ENCODE data around the gene TADA3. TPM values are rescaled to one million over a fixed set of nuclear protein-coding genes. Genes with fewer than 3 reads are reported as not detected.

TADA3 gene
- total and polyA plus RNA-seq, 2 donors (not counting 1 experiment from before 2014, with no cell fraction given) = 51.2 to 87.9 TPM

- H4K20me1 ChIP-seq (ENCODE audit: control insufficient read depth, extremely low read depth, insufficient read depth, low read length) = no peaks in the 10 kb centered on the region
- H3K36me3 ChIP-seq (ENCODE audit: control insufficient read depth, insufficient read depth, low read length) = no peaks in the 10 kb centered on the region
- peak overlapping the region in 2 of 4 experiments; percentile 78 to 82 for H3K4me3 ChIP-seq (replicated peaks in 1 of 4; ENCODE audit: control extremely low read depth in 1 of 4, insufficient read depth in 1 of 4, low read depth in 3 of 4, low read length in 4 of 4)
- no peaks in the 10 kb centered on the region for H3K9me3 ChIP-seq (ENCODE audit: control insufficient read depth, insufficient read depth, low read depth, low read length)
- peak overlapping the region; percentile 76 for H3K4me2 ChIP-seq (ENCODE audit: extremely low read depth, insufficient read depth, low read length)
- DNase-seq (ENCODE audit: low read depth in 2 of 2) = no peak
- H3K4me1 ChIP-seq (ENCODE audit: control insufficient read depth, extremely low read depth, insufficient read depth, low read length) = peaks cover 10% of the 10 kb centered on the region
- H3K9ac ChIP-seq (ENCODE audit: insufficient read depth, low read length) = no peak overlapping the region
- no peak overlapping the region for H2AFZ ChIP-seq (ENCODE audit: low read length)
- TF ChIP-seq CTCF (conservative IDR thresholded peaks at IDR 0.05 in 1 of 2, IDR thresholded peaks at IDR 0.05 in 1 of 2; ENCODE audit: low read depth in 1 of 2, low read length in 2 of 2) (no peak), EZH2 (IDR thresholded peaks at IDR 0.05; ENCODE audit: low read length, missing control alignments) (no peak)
- H3K79me2 ChIP-seq (ENCODE audit: control insufficient read depth, insufficient read depth, low read length) = peaks cover 8% of the 10 kb centered on the region
- H3K27me3 ChIP-seq (ENCODE audit: control insufficient read depth, insufficient read depth, low read length) = no peaks in the 10 kb centered on the region
- H3K27ac ChIP-seq (ENCODE audit: insufficient read depth, low read length) = peak overlapping the region; percentile 26
Observed at GRCh38 chr3:9768141-9768775, 24.0 kb downstream of the TADA3 start.

GRCh38 chr3:9767418-9767817 lies 24.9 kb downstream of the TADA3 start:
- DNase-seq (ENCODE audit: low read depth in 2 of 2) = no peak
- H3K79me2 ChIP-seq (ENCODE audit: control insufficient read depth, insufficient read depth, low read length) = peaks cover 8% of the 10 kb centered on the region
- no peak overlapping the region for H3K9ac ChIP-seq (ENCODE audit: insufficient read depth, low read length)
- no peak overlapping the region for H2AFZ ChIP-seq (ENCODE audit: low read length)
- no peaks in the 10 kb centered on the region for H3K27me3 ChIP-seq (ENCODE audit: control insufficient read depth, insufficient read depth, low read length)
- H3K4me1 ChIP-seq (ENCODE audit: control insufficient read depth, extremely low read depth, insufficient read depth, low read length) = peaks cover 10% of the 10 kb centered on the region
- peak overlapping the region in 1 of 4 experiments; percentile 11 for H3K4me3 ChIP-seq (replicated peaks in 1 of 4; ENCODE audit: control extremely low read depth in 1 of 4, insufficient read depth in 1 of 4, low read depth in 3 of 4, low read length in 4 of 4)
- no peaks in the 10 kb centered on the region for H4K20me1 ChIP-seq (ENCODE audit: control insufficient read depth, extremely low read depth, insufficient read depth, low read length)
- H3K9me3 ChIP-seq (ENCODE audit: control insufficient read depth, insufficient read depth, low read depth, low read length) = no peaks in the 10 kb centered on the region
- no peaks in the 10 kb centered on the region for H3K36me3 ChIP-seq (ENCODE audit: control insufficient read depth, insufficient read depth, low read length)
- H3K4me2 ChIP-seq (ENCODE audit: extremely low read depth, insufficient read depth, low read length) = no peak overlapping the region
- H3K27ac ChIP-seq (ENCODE audit: insufficient read depth, low read length) = no peak overlapping the region
- no peak for TF ChIP-seq EZH2 (IDR thresholded peaks at IDR 0.05; ENCODE audit: low read length, missing control alignments)
- no peak for TF ChIP-seq CTCF (conservative IDR thresholded peaks at IDR 0.05 in 1 of 2, IDR thresholded peaks at IDR 0.05 in 1 of 2; ENCODE audit: low read depth in 1 of 2, low read length in 2 of 2)

- Histone ChIP-seq H2AFZ (ENCODE audit: low read length) (no peak overlapping the region), H3K4me2 (ENCODE audit: extremely low read depth, insufficient read depth, low read length) (no peak overlapping the region), H3K4me1 (ENCODE audit: control insufficient read depth, extremely low read depth, insufficient read depth, low read length) (peaks cover 10% of the 10 kb centered on the region), H3K4me3 (replicated peaks in 1 of 4; ENCODE audit: control extremely low read depth in 1 of 4, insufficient read depth in 1 of 4, low read depth in 3 of 4, low read length in 4 of 4) (no peak overlapping the region), H3K27ac (ENCODE audit: insufficient read depth, low read length) (no peak overlapping the region), H3K9me3 (ENCODE audit: control insufficient read depth, insufficient read depth, low read depth, low read length) (no peaks in the 10 kb centered on the region), H3K9ac (ENCODE audit: insufficient read depth, low read length) (no peak overlapping the region), H3K79me2 (ENCODE audit: control insufficient read depth, insufficient read depth, low read length) (peaks cover 8% of the 10 kb centered on the region), H3K27me3 (ENCODE audit: control insufficient read depth, insufficient read depth, low read length) (no peaks in the 10 kb centered on the region), H3K36me3 (ENCODE audit: control insufficient read depth, insufficient read depth, low read length) (no peaks in the 10 kb centered on the region), H4K20me1 (ENCODE audit: control insufficient read depth, extremely low read depth, insufficient read depth, low read length) (no peaks in the 10 kb centered on the region)
- TF ChIP-seq EZH2 (IDR thresholded peaks at IDR 0.05; ENCODE audit: low read length, missing control alignments) (no peak), CTCF (conservative IDR thresholded peaks at IDR 0.05 in 1 of 2, IDR thresholded peaks at IDR 0.05 in 1 of 2; ENCODE audit: low read depth in 1 of 2, low read length in 2 of 2) (no peak)
- no peak for DNase-seq (ENCODE audit: low read depth in 2 of 2)
Observed at GRCh38 chr3:9765865-9766264, 26.4 kb downstream of the TADA3 start.

All from fibroblast of lung (primary cell).